PFSK-1 (cell line): ENCODE results near the gene ZNF219.

Experiments used
- FOXP2 ChIP-seq: optimal IDR thresholded peaks from 2 replicates; pipeline ENCODE3; 2011; ENCODE audit warnings: borderline replicate concordance, control low read depth, inconsistent platforms; ENCODE audit not compliant: insufficient read depth; ENCODE audit errors: extremely low read length, extremely low read depth
- POLR2AphosphoS5 ChIP-seq: IDR thresholded peaks from 2 replicates; pipeline ENCODE4 v1.6.1; 2012; ENCODE audit warnings: low read depth, mild to moderate bottlenecking, control low read depth, low read length, moderate library complexity
- REST ChIP-seq, 2 experiments: IDR thresholded peaks; 2 replicates each; pipeline versions ENCODE4 v1.6.1 to v1.8.0; 2011 to 2012; ENCODE audit warnings: low read depth in 2 of 2, low read length in 2 of 2, control low read depth in 1 of 2, inconsistent platforms in 1 of 2, mild to moderate bottlenecking in 1 of 2, moderate library complexity in 1 of 2; ENCODE audit not compliant: insufficient read depth in 1 of 2
- SIN3A ChIP-seq: IDR thresholded peaks from 2 replicates; pipeline ENCODE4 v1.6.1; 2012; ENCODE audit warnings: mild to moderate bottlenecking, low read length, moderate library complexity, borderline replicate concordance; ENCODE audit not compliant: insufficient read depth
- TAF1 ChIP-seq: IDR thresholded peaks from 2 replicates; pipeline ENCODE4 v1.6.1; 2012; ENCODE audit warnings: low read length, control low read depth, borderline replicate concordance; ENCODE audit not compliant: insufficient read depth

The ZNF219 gene

GRCh38 chr14:21099596-21099985 lies 1.1 kb upstream of the ZNF219 start:
- TF ChIP-seq REST (IDR thresholded peaks at IDR 0.05; ENCODE audit: insufficient read depth in 1 of 2, low read depth in 2 of 2, low read length in 2 of 2) (no peak), TAF1 (no peak), FOXP2 (no peak), POLR2AphosphoS5 (no peak), SIN3A (no peak)

DNA sequence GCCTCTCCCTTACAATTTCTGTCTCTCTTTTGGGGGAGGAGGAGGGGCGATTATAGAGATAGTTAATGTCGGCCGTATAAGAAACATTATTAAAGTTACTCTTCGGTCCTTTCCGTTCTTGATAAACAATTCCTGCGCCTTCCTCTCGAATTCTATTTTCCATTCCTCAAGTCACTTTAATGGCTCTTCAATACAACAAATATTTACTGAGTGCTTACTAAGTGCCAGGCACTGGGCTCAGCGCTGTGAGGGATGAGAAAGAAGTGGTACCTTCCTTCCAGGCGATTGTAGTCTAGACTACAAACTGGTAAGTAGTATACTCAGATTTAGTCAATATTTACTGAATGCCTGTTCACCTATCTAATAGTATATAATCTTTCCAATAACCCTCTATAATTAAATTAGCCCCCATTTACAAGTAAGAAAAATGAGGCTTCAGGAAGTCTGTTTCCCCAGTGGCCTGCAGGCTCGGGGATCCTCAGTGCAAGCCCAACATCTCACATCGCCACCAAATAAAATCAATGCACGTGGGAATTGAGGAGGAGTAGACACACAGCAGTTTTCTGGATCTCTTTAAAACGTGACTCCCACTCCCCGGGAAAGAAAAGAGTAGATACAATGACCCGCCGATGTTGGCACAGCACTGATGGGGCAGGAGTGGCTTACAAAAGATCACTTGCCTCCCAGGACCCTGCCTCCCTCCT lies 589 bp upstream of the ZNF219 start:
- TF ChIP-seq TAF1 (no peak), REST (IDR thresholded peaks at IDR 0.05; ENCODE audit: insufficient read depth in 1 of 2, low read depth in 2 of 2, low read length in 2 of 2) (no peak), POLR2AphosphoS5 (no peak), SIN3A (no peak), FOXP2 (no peak)

GRCh38 chr14:21097636-21098075 lies 799 bp downstream of the ZNF219 start:
- TF ChIP-seq TAF1 (no peak), POLR2AphosphoS5 (no peak), REST (IDR thresholded peaks at IDR 0.05; ENCODE audit: insufficient read depth in 1 of 2, low read depth in 2 of 2, low read length in 2 of 2) (no peak), SIN3A (no peak), FOXP2 (no peak)

- TF ChIP-seq POLR2AphosphoS5 (no peak), FOXP2 (no peak), REST (IDR thresholded peaks at IDR 0.05; ENCODE audit: insufficient read depth in 1 of 2, low read depth in 2 of 2, low read length in 2 of 2) (no peak), SIN3A (no peak), TAF1 (no peak)
Measured at GRCh38 chr14:21096978-21097635, 1.3 kb downstream of the ZNF219 start.

DNA sequence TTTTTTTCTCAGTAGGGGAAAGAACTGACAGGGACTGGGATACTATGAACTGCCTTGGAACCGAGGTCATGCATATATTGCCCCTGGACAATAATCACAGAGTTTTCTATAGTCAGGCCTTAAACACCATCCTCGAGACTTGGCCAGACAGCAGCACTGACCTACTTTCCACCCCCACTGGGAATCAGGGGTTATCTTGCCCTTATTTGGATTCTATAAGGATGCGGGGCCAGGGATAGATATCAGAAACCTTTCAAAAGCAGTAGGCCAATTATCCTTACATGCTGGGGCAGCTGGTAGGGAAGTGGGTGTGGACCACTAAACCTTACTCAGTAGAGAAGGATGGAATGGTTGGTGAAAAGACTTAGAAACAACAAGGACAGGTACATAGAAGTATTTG lies 2.0 kb downstream of the ZNF219 start:
- TF ChIP-seq POLR2AphosphoS5: no peak
- TF ChIP-seq FOXP2: no peak
- TF ChIP-seq REST (IDR thresholded peaks at IDR 0.05; ENCODE audit: insufficient read depth in 1 of 2, low read depth in 2 of 2, low read length in 2 of 2): no peak
- no peak for TF ChIP-seq TAF1
- no peak for TF ChIP-seq SIN3A
